GM18858 (cell line): ENCODE measurements around the gene OLIG2.

ENCODE experiments used
- ATAC-seq: cut with Tn5 transposase; IDR thresholded peaks from one replicate; pipeline ENCODE4 v1.9.1; 2021; ENCODE audit not compliant: unreplicated experiment

The OLIG2 gene

DNA sequence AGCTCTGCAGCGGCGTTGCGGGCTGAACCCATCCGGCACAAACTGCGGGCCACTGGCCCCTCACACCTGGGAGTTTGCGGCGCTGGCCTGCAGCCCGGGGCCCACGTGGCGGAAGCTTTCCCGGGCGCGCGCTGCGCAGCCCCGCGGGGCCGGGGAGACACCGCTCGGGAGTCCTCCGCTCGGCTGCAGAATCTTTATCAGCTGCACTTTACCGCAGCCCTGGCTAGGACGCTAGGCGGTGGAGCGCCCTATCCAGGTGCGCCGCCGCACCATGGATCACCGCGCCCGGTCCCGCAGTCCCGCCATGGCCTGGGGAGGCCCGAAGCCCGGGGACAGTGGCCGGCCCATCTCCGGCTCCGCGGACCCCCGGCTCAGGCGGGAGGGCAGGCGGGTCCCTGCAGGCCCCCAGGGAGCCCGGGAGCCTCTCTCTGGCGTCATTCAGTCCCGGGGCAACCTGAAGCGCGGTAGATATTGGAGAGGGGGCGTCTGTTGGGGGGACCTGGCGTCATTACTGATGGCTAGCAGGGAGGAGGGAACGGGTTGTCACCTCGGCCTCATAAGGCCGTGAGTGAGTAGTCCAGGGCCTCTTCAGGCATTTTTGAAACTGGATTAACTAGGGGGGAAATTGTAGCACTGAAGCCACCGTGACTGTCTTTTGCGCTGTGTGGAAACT lies 5.7 kb upstream of the OLIG2 start:
- no peak for ATAC-seq

DNA sequence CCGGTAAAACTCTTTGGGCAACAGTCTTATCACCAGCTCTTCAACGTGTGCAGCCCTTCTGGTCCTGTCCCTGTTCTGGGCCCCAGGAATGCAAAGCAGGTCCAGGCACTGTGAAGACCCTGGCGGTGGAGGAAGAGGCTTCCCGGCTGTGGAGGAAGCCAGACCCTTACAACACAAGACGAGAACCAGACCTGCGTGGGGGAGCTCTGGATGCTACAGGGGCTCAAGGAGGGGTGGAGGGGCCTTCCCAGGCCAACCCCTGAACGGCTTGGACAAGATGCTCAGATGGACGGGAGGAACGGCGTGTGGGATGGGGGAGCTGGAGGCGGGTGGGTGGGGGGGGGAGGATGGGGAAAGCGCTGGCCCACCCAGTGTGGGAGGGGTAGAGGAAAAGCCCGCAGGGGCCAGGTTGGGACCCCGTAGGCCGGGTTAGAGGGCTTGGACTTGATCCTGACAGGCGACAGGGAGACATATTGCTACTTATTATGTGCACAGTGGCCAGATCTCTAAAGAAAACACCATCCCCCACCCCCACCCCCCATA lies 5.1 kb upstream of the OLIG2 start:
- no peak for ATAC-seq

GRCh38 chr21:33021150-33021549 lies 4.6 kb upstream of the OLIG2 start:
- ATAC-seq, result no peak

GRCh38 chr21:33021667-33022066 lies 4.1 kb upstream of the OLIG2 start:
- ATAC-seq, result no peak

DNA sequence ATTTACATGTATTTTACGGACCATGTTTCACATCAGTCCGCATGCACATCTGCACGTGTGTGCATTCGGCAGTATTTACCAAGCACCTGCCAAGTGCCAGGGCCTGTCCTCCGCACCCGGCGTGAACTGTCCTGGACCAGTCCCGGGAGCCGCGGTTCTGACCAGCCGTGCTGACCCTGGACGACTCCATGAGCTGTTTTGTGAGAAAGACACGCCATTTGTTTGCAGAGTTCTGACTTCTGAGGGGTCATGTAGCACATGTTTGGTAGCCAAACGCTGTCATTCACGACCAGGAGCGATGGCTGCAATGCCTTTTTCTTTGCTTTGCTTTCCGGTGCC lies 3.3 kb upstream of the OLIG2 start:
- ATAC-seq, result no peak

GRCh38 chr21:33022828-33023573 lies 2.7 kb upstream of the OLIG2 start:
- no peak for ATAC-seq

- no peak for ATAC-seq
These were observed 2.0 kb upstream of the OLIG2 start for GRCh38 chr21:33023574-33024200.

DNA sequence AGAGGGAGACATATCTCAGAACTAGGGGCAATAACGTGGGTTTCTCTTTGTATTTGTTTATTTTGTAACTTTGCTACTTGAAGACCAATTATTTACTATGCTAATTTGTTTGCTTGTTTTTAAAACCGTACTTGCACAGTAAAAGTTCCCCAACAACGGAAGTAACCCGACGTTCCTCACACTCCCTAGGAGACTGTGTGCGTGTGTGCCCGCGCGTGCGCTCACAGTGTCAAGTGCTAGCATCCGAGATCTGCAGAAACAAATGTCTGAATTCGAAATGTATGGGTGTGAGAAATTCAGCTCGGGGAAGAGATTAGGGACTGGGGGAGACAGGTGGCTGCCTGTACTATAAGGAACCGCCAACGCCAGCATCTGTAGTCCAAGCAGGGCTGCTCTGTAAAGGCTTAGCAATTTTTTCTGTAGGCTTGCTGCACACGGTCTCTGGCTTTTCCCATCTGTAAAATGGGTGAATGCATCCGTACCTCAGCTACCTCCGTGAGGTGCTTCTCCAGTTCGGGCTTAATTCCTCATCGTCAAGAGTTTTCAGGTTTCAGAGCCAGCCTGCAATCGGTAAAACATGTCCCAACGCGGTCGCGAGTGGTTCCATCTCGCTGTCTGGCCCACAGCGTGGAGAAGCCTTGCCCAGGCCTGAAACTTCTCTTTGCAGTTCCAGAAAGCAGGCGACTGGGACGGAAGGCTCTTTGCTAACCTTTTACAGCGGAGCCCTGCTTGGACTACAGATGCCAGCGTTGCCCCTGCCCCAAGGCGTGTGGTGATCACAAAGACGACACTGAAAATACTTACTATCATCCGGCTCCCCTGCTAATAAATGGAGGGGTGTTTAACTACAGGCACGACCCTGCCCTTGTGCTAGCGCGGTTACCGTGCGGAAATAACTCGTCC lies 1.3 kb upstream of the OLIG2 start:
- no peak for ATAC-seq

- no peak for ATAC-seq
These were observed 638 bp upstream of the OLIG2 start for GRCh38 chr21:33025106-33025488.

DNA sequence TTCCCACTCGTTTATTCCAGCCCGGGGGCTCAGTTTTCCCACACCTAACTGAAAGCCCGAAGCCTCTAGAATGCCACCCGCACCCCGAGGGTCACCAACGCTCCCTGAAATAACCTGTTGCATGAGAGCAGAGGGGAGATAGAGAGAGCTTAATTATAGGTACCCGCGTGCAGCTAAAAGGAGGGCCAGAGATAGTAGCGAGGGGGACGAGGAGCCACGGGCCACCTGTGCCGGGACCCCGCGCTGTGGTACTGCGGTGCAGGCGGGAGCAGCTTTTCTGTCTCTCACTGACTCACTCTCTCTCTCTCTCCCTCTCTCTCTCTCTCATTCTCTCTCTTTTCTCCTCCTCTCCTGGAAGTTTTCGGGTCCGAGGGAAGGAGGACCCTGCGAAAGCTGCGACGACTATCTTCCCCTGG lies 716 bp downstream of the OLIG2 start:
- no peak for ATAC-seq

GRCh38 chr21:33026878-33027400 lies 1.2 kb downstream of the OLIG2 start:
- ATAC-seq, result no peak

- no peak for ATAC-seq
These were observed 1.9 kb downstream of the OLIG2 start for GRCh38 chr21:33027401-33028286.

DNA sequence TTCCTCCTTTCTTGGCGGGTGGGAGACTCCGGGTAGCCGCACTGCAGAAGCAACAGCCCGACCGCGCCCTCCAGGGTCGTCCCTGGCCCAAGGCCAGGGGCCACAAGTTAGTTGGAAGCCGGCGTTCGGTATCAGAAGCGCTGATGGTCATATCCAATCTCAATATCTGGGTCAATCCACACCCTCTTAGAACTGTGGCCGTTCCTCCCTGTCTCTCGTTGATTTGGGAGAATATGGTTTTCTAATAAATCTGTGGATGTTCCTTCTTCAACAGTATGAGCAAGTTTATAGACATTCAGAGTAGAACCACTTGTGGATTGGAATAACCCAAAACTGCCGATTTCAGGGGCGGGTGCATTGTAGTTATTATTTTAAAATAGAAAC lies 2.5 kb downstream of the OLIG2 start:
- ATAC-seq, result no peak

- ATAC-seq, result no peak
These were observed 3.1 kb downstream of the OLIG2 start for GRCh38 chr21:33028773-33029384.

DNA sequence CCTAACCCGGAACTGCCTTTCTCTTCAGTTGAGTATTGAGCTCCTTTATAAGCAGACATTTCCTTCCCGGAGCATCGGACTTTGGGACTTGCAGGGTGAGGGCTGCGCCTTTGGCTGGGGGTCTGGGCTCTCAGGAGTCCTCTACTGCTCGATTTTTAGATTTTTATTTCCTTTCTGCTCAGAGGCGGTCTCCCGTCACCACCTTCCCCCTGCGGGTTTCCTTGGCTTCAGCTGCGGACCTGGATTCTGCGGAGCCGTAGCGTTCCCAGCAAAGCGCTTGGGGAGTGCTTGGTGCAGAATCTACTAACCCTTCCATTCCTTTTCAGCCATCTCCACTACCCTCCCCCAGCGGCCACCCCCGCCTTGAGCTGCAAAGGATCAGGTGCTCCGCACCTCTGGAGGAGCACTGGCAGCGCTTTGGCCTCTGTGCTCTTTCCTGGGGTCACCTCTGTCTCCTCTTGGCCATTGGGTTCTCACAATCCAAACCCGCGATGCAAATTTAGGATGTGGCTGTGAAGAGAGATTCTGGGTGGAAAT lies 3.7 kb downstream of the OLIG2 start:
- no peak for ATAC-seq

DNA sequence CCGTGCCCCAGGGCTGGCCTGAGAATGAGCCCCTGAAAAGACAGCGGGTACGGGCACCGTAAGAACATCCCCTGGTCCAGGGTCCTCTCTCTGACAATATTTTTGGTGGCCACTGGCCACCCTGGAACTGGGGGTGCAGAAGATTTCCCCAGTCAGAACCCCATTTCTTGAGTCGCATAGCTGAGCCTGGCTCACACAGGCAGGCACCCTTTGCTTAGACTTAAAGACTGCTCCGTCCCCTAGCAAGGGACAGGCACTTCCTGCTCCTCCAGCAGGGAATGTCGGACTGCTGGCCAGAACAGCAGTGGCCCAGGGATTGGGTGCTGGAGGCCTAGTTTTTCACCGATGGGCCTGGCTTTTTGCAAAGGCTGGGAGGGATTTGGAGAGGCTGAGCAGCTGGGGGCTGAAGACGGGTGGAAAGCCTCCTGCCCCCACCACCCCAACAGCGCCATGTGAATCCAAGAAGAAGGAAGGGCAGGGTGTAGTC lies 4.3 kb downstream of the OLIG2 start:
- no peak for ATAC-seq

DNA sequence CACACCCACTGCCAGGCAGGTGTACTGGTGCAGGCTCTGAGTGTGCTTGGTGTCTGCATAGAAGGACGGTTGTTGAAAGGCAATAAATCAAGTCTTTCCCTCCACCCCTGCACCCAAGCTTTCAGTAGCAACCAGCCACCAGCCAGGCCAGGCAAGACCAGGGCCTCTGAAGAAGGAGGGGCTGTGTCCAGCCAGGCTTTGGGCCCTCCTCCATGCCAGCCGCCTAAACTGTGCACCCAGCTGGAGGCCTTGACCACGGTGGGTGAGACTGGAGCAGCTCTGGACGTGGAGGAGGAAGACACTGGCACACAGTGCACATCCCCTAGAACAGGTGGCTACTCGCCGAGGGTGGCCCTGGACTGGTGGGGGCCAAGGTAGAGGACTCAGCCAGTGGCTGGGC lies 4.9 kb downstream of the OLIG2 start:
- no peak for ATAC-seq

DNA sequence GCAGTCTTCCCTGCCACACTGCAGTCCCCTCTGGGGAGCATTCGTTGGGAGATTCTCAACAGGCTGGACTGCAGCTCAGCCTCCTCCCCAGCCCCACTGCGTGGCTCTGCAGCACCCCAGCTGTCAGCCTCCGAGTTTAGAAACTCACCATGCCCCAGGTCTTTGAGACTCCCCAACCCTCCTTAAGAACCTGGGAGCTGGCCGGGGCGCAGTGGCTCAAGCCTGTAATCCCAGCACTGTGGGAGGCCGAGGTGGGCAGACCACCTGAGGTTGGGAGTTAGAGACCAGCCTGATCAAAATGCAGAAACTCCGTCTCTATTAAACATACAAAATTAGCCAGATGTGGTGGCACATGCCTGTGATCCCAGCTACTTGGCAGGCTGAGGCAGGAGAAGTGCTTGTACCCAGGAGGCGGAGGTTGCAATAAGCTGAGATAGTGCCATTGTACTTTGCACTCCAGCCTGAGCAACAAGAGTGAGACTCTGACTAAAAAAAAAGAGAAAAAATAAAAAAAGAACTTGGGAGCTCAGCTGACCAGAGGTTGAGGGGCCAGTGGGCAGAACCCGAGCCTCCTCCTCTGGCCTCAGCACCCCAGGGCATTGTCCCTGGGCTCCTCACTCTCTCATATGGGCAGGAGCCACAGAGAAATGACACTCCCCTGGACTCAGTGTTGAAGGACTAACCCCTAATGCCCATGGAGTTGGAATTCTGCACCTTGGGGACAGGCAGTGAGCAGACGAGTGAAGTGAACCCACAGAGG lies 5.6 kb downstream of the OLIG2 start:
- ATAC-seq, result no peak
